A549 treated with ZK216348 at 1 μM for 4 hours (cell line): ENCODE data around the gene OR4F17. TPM values are rescaled to one million over a fixed set of nuclear protein-coding genes. Genes with fewer than 3 reads are reported as not detected.

Experiments used
- total RNA-seq: library from RNA; stranded (reverse); fragments of 200-300 nt; extraction: Qiagen RNA extraction; gene quantifications from 5 replicates; pipeline ENCODE4 v1.2.3, GENCODE V29; 2022; ENCODE audit warnings: low read depth

OR4F17 gene
- not detected in 5 replicates for total RNA-seq

DNA sequence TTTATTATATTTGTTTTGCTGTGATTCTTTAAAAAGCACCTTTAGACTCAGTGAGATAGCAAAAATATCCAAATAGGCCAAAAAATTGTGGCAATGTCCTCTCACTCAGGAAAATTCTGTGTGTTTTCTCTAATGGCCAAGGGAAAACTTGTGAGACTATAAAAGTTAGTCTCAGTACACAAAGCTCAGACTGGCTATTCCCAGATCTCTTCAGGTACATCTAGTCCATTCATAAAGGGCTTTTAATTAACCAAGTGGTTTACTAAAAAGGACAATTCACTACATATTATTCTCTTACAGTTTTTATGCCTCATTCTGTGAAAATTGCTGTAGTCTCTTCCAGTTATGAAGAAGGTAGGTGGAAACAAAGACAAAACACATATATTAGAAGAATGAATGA lies at the start of gene OR4F17:
OR4F17 (plus strand) TSS at position 301 of the 400 bp plus-strand sequence. CDS start 3,575 bp downstream, outside the sequence.

Other genes with a start within 250 kb of the OR4F17 start
- 57.5 to 116 TPM (median 106 TPM) in 5 replicates for gene PLPP2, start 184.3 kb downstream of the OR4F17 start, total RNA-seq
- gene MIER2, start 237.7 kb downstream of the OR4F17 start, total RNA-seq = 12.3 to 23.7 TPM (median 21.0 TPM) in 5 replicates